ENCODE results near the gene SLC47A2. TPM values are rescaled to one million over a fixed set of nuclear protein-coding genes. Genes with fewer than 3 reads are reported as not detected.

SLC47A2 gene
- total and polyA plus RNA-seq, 9 of the 15 experiments (the other 6 are each of a cell fraction or from before 2014, with no cell fraction given): not detected

- in situ Hi-C loops (cut with MboI) (no loop called here), intact Hi-C loops (cut with micrococcal nuclease) (no loop called here)
- no TSS peak for BruUV-seq (replicated peaks)
- Histone ChIP-seq H3K4me2 (ENCODE audit: insufficient read depth, low read length) (no peak overlapping the region), H3K4me3 (no peak overlapping the region), H3K9me1 (ENCODE audit: control insufficient read depth, insufficient read depth, low read length) (no peaks in the 10 kb centered on the region), H3K4me1 (replicated peaks in 1 of 2; ENCODE audit: control insufficient read depth in 2 of 2, insufficient read depth in 2 of 2, low read length in 2 of 2) (no peaks in the 10 kb centered on the region), H3K27me3 (ENCODE audit: control insufficient read depth in 2 of 2, insufficient read depth in 2 of 2, low read length in 2 of 2) (no peaks in the 10 kb centered on the region; a peak in 1 of 5 replicates), H2AFZ (ENCODE audit: low read depth, low read length) (no peak overlapping the region), H3K79me2 (ENCODE audit: control insufficient read depth, insufficient read depth, low read length) (no peaks in the 10 kb centered on the region), H3K36me3 (ENCODE audit: control insufficient read depth, insufficient read depth, low read length) (no peaks in the 10 kb centered on the region), H4K20me1 (replicated peaks; ENCODE audit: control insufficient read depth, insufficient read depth, low read length) (no peaks in the 10 kb centered on the region), H3K27ac (ENCODE audit: extremely low read depth, low read depth, low read length) (no peak overlapping the region), H3K9me3 (replicated peaks; ENCODE audit: control insufficient read depth, insufficient read depth, low read depth, low read length) (no peaks in the 10 kb centered on the region), H3K9ac (ENCODE audit: insufficient read depth in 1 of 2, low read depth in 2 of 2, low read length in 2 of 2) (no peak overlapping the region)
- no peak for DNase-seq (ENCODE audit: extremely low read depth in 1 of 4, low spot score in 3 of 4)
- ATAC-seq: no peak
- WGBS (ENCODE audit: insufficient coverage, low coverage, missing lambda C conversion rate): 0% methylated on average over 5 of the region's 5 CpGs
- CTCF ChIA-PET (ENCODE audit: low intra/inter-chr PET ratio): no interaction called here
- FAIRE-seq: no peak
- POLR2A ChIA-PET: no interaction called here
- TF ChIP-seq ZEB2 (IDR thresholded peaks at IDR 0.05): no peak
- TF ChIP-seq SLC30A9 (CRISPR knock-in tag; IDR thresholded peaks at IDR 0.05): no peak
- TF ChIP-seq ZNF175 (CRISPR knock-in tag; IDR thresholded peaks at IDR 0.05; ENCODE audit: low read depth): no peak
- TF ChIP-seq ZNF740 (CRISPR knock-in tag; IDR thresholded peaks at IDR 0.05): no peak
- TF ChIP-seq ZNF740 (tag; IDR thresholded peaks at IDR 0.05): no peak
- no peak for TF ChIP-seq TSHZ1 (CRISPR knock-in tag; IDR thresholded peaks at IDR 0.05)
- TF ChIP-seq, protein P1, sequence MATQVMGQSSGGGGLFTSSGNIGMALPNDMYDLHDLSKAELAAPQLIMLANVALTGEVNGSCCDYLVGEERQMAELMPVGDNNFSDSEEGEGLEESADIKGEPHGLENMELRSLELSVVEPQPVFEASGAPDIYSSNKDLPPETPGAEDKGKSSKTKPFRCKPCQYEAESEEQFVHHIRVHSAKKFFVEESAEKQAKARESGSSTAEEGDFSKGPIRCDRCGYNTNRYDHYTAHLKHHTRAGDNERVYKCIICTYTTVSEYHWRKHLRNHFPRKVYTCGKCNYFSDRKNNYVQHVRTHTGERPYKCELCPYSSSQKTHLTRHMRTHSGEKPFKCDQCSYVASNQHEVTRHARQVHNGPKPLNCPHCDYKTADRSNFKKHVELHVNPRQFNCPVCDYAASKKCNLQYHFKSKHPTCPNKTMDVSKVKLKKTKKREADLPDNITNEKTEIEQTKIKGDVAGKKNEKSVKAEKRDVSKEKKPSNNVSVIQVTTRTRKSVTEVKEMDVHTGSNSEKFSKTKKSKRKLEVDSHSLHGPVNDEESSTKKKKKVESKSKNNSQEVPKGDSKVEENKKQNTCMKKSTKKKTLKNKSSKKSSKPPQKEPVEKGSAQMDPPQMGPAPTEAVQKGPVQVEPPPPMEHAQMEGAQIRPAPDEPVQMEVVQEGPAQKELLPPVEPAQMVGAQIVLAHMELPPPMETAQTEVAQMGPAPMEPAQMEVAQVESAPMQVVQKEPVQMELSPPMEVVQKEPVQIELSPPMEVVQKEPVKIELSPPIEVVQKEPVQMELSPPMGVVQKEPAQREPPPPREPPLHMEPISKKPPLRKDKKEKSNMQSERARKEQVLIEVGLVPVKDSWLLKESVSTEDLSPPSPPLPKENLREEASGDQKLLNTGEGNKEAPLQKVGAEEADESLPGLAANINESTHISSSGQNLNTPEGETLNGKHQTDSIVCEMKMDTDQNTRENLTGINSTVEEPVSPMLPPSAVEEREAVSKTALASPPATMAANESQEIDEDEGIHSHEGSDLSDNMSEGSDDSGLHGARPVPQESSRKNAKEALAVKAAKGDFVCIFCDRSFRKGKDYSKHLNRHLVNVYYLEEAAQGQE (IDR thresholded peaks at IDR 0.05; ENCODE audit: borderline replicate concordance): no peak
- TF ChIP-seq, protein P1 (CRISPR knock-in tag; IDR thresholded peaks at IDR 0.05; ENCODE audit: low read depth): no peak
- no peak for TF ChIP-seq SNIP1 (IDR thresholded peaks at IDR 0.05; ENCODE audit: low read depth)
- no peak for TF ChIP-seq RBM39 (optimal IDR thresholded peaks at IDR 0.05; ENCODE audit: low read depth, low read length)
Measured at GRCh38 chr17:19664136-19664820, 52.1 kb downstream of the SLC47A2 start.
